ENCODE results near the gene COMTD1.

COMTD1 gene

GRCh38 chr10:75280236-75280635 lies 44.5 kb upstream of the COMTD1 start:
- H3K23ac ChIP-seq (ENCODE audit: low read length) = no peak overlapping the region
- no peak overlapping the region for H3K9ac ChIP-seq (ENCODE audit: low read length)
- H2BK12ac ChIP-seq (ENCODE audit: low read length) = no peak overlapping the region
- H3K79me2 ChIP-seq (ENCODE audit: control insufficient read depth, insufficient read depth, low read length, poor library complexity) = no peaks in the 10 kb centered on the region
- H3K14ac ChIP-seq (ENCODE audit: low read length) = no peak overlapping the region
- WGBS (ENCODE audit: extremely low coverage, insufficient coverage, insufficient read length) = no CpG with 5 or more reads among the region's 2 CpGs
- no peak overlapping the region for H2AK5ac ChIP-seq (ENCODE audit: low read length)
- no peak overlapping the region for H2AFZ ChIP-seq (ENCODE audit: insufficient read depth, low read length, poor library complexity)
- no peak overlapping the region for H2BK120ac ChIP-seq (ENCODE audit: insufficient read depth, low read length, poor library complexity)
- H3K36me3 ChIP-seq (ENCODE audit: control insufficient read depth in 1 of 2, insufficient read depth in 2 of 2, low read length in 2 of 2) = no peaks in the 10 kb centered on the region
- no peaks in the 10 kb centered on the region for H3K9me3 ChIP-seq (ENCODE audit: insufficient read depth, low read depth, low read length)
- H3K4ac ChIP-seq (ENCODE audit: low read depth, low read length) = no peak overlapping the region
- peaks cover 8 to 9% of the 10 kb centered on the region in 2 experiments for H3K4me1 ChIP-seq (ENCODE audit: control insufficient read depth in 1 of 2, insufficient read depth in 2 of 2, low read length in 2 of 2)
- H4K8ac ChIP-seq (ENCODE audit: low read depth, low read length) = no peak overlapping the region
- no peak overlapping the region for H3K18ac ChIP-seq (ENCODE audit: low read length)
- no peak for DNase-seq
- no peaks in the 10 kb centered on the region for H3K27me3 ChIP-seq (ENCODE audit: insufficient read depth, low read length)
- H2BK5ac ChIP-seq (ENCODE audit: low read depth, low read length, poor library complexity) = no peak overlapping the region
- no peak overlapping the region for H3K27ac ChIP-seq (ENCODE audit: low read depth, low read length)
- no peak overlapping the region for H4K12ac ChIP-seq (ENCODE audit: low read depth, low read length)
- H3K4me2 ChIP-seq (ENCODE audit: low read length) = no peak overlapping the region
- H3K4me3 ChIP-seq (ENCODE audit: low read depth, low read length) = no peak overlapping the region
- no peaks in the 10 kb centered on the region for H3K79me1 ChIP-seq (ENCODE audit: low read length)
- no peak overlapping the region for H4K91ac ChIP-seq (ENCODE audit: low read depth, low read length)

- Histone ChIP-seq H2BK5ac (ENCODE audit: low read depth, low read length, poor library complexity) (no peak overlapping the region), H3K4me3 (ENCODE audit: low read depth, low read length) (no peak overlapping the region), H3K9me3 (ENCODE audit: insufficient read depth, low read depth, low read length) (peaks cover 2% of the 10 kb centered on the region), H3K4me1 (ENCODE audit: control insufficient read depth in 1 of 2, insufficient read depth in 2 of 2, low read length in 2 of 2) (peaks cover 0 to 5% of the 10 kb centered on the region in 2 experiments), H3K4me2 (ENCODE audit: low read length) (no peak overlapping the region), H3K36me3 (ENCODE audit: control insufficient read depth in 1 of 2, insufficient read depth in 2 of 2, low read length in 2 of 2) (no peaks in the 10 kb centered on the region), H4K91ac (ENCODE audit: low read depth, low read length) (no peak overlapping the region), H3K9ac (ENCODE audit: low read length) (no peak overlapping the region), H2BK12ac (ENCODE audit: low read length) (no peak overlapping the region), H3K18ac (ENCODE audit: low read length) (no peak overlapping the region), H2BK120ac (ENCODE audit: insufficient read depth, low read length, poor library complexity) (no peak overlapping the region), H3K27ac (ENCODE audit: low read depth, low read length) (no peak overlapping the region), H3K79me1 (ENCODE audit: low read length) (no peaks in the 10 kb centered on the region), H4K8ac (ENCODE audit: low read depth, low read length) (no peak overlapping the region), H3K23ac (ENCODE audit: low read length) (no peak overlapping the region), H3K27me3 (ENCODE audit: insufficient read depth, low read length) (no peaks in the 10 kb centered on the region), H3K4ac (ENCODE audit: low read depth, low read length) (no peak overlapping the region), H3K14ac (ENCODE audit: low read length) (no peak overlapping the region), H2AK5ac (ENCODE audit: low read length) (no peak overlapping the region), H3K79me2 (ENCODE audit: control insufficient read depth, insufficient read depth, low read length, poor library complexity) (no peaks in the 10 kb centered on the region), H2AFZ (ENCODE audit: insufficient read depth, low read length, poor library complexity) (no peak overlapping the region), H4K12ac (ENCODE audit: low read depth, low read length) (no peak overlapping the region)
- DNase-seq = peak in 1 of 2 donors; percentile 29
- WGBS (ENCODE audit: extremely low coverage, insufficient coverage, insufficient read length) = no CpG with 5 or more reads among the region's 46 CpGs
Measured at GRCh38 chr10:75276069-75276872, 40.5 kb upstream of the COMTD1 start.

GRCh38 chr10:75272896-75273295 lies 37.1 kb upstream of the COMTD1 start:
- H3K14ac ChIP-seq (ENCODE audit: low read length) = no peak overlapping the region
- H2BK120ac ChIP-seq (ENCODE audit: insufficient read depth, low read length, poor library complexity) = no peak overlapping the region
- H3K27me3 ChIP-seq (ENCODE audit: insufficient read depth, low read length) = no peaks in the 10 kb centered on the region
- H2AK5ac ChIP-seq (ENCODE audit: low read length) = no peak overlapping the region
- H4K12ac ChIP-seq (ENCODE audit: low read depth, low read length) = no peak overlapping the region
- no peaks in the 10 kb centered on the region for H3K36me3 ChIP-seq (ENCODE audit: control insufficient read depth in 1 of 2, insufficient read depth in 2 of 2, low read length in 2 of 2)
- peaks cover 2% of the 10 kb centered on the region for H3K9me3 ChIP-seq (ENCODE audit: insufficient read depth, low read depth, low read length)
- H2BK12ac ChIP-seq (ENCODE audit: low read length) = no peak overlapping the region
- no peak overlapping the region for H3K27ac ChIP-seq (ENCODE audit: low read depth, low read length)
- no peaks in the 10 kb centered on the region for H3K79me1 ChIP-seq (ENCODE audit: low read length)
- no peak overlapping the region for H3K4ac ChIP-seq (ENCODE audit: low read depth, low read length)
- H3K4me3 ChIP-seq (ENCODE audit: low read depth, low read length) = no peak overlapping the region
- H3K79me2 ChIP-seq (ENCODE audit: control insufficient read depth, insufficient read depth, low read length, poor library complexity) = no peaks in the 10 kb centered on the region
- no peak overlapping the region for H4K8ac ChIP-seq (ENCODE audit: low read depth, low read length)
- no peak overlapping the region for H3K4me2 ChIP-seq (ENCODE audit: low read length)
- WGBS (ENCODE audit: extremely low coverage, insufficient coverage, insufficient read length) = no CpG with 5 or more reads among the region's 7 CpGs
- peaks cover 0 to 5% of the 10 kb centered on the region in 2 experiments for H3K4me1 ChIP-seq (ENCODE audit: control insufficient read depth in 1 of 2, insufficient read depth in 2 of 2, low read length in 2 of 2)
- H3K9ac ChIP-seq (ENCODE audit: low read length) = no peak overlapping the region
- no peak overlapping the region for H3K23ac ChIP-seq (ENCODE audit: low read length)
- no peak overlapping the region for H2BK5ac ChIP-seq (ENCODE audit: low read depth, low read length, poor library complexity)
- no peak for DNase-seq
- H4K91ac ChIP-seq (ENCODE audit: low read depth, low read length) = no peak overlapping the region
- H2AFZ ChIP-seq (ENCODE audit: insufficient read depth, low read length, poor library complexity) = no peak overlapping the region
- H3K18ac ChIP-seq (ENCODE audit: low read length) = no peak overlapping the region

GRCh38 chr10:75272094-75272493 lies 36.3 kb upstream of the COMTD1 start:
- no peaks in the 10 kb centered on the region for H3K36me3 ChIP-seq (ENCODE audit: control insufficient read depth in 1 of 2, insufficient read depth in 2 of 2, low read length in 2 of 2)
- no CpG with 5 or more reads among the region's 5 CpGs for WGBS (ENCODE audit: extremely low coverage, insufficient coverage, insufficient read length)
- no peak overlapping the region for H3K4ac ChIP-seq (ENCODE audit: low read depth, low read length)
- no peak overlapping the region for H3K27ac ChIP-seq (ENCODE audit: low read depth, low read length)
- no peak overlapping the region for H3K9ac ChIP-seq (ENCODE audit: low read length)
- no peak overlapping the region for H4K8ac ChIP-seq (ENCODE audit: low read depth, low read length)
- no peak overlapping the region for H2BK12ac ChIP-seq (ENCODE audit: low read length)
- H3K4me2 ChIP-seq (ENCODE audit: low read length) = no peak overlapping the region
- no peak overlapping the region for H4K12ac ChIP-seq (ENCODE audit: low read depth, low read length)
- no peak overlapping the region for H2BK120ac ChIP-seq (ENCODE audit: insufficient read depth, low read length, poor library complexity)
- H4K91ac ChIP-seq (ENCODE audit: low read depth, low read length) = no peak overlapping the region
- H3K18ac ChIP-seq (ENCODE audit: low read length) = no peak overlapping the region
- H3K27me3 ChIP-seq (ENCODE audit: insufficient read depth, low read length) = no peaks in the 10 kb centered on the region
- no peaks in the 10 kb centered on the region for H3K79me2 ChIP-seq (ENCODE audit: control insufficient read depth, insufficient read depth, low read length, poor library complexity)
- H3K4me1 ChIP-seq (ENCODE audit: control insufficient read depth in 1 of 2, insufficient read depth in 2 of 2, low read length in 2 of 2) = peaks cover 0 to 5% of the 10 kb centered on the region in 2 experiments
- H3K4me3 ChIP-seq (ENCODE audit: low read depth, low read length) = no peak overlapping the region
- peaks cover 2% of the 10 kb centered on the region for H3K9me3 ChIP-seq (ENCODE audit: insufficient read depth, low read depth, low read length)
- no peak overlapping the region for H3K14ac ChIP-seq (ENCODE audit: low read length)
- H3K23ac ChIP-seq (ENCODE audit: low read length) = no peak overlapping the region
- no peak overlapping the region for H2BK5ac ChIP-seq (ENCODE audit: low read depth, low read length, poor library complexity)
- no peak overlapping the region for H2AFZ ChIP-seq (ENCODE audit: insufficient read depth, low read length, poor library complexity)
- no peaks in the 10 kb centered on the region for H3K79me1 ChIP-seq (ENCODE audit: low read length)
- no peak for DNase-seq
- no peak overlapping the region for H2AK5ac ChIP-seq (ENCODE audit: low read length)
